ENCODE measurements around the gene ZBTB7C.

ZBTB7C gene

DNA sequence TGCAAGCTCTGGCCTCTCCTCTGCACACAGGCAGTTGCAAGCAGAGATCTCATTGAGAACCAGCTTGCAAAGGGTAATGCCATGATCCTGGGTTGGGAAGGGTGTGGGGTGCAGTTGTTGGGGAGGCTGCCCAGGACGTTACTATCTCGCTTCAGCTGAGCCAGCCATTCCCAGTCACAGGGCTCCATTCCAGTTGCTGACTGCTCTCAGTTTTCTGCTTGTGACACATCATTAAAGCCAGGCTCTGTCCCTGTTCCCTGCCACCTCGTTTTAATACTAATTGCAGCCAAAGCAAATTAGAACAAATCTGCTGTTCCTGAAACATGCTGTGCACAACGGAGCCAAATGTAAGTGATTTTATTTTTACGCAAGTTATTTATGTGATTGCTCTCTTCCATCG lies 416.2 kb downstream of the ZBTB7C start:
- DNase-seq (ENCODE audit: low spot score), result no peak

GRCh38 chr18:47992266-47992665 lies 416.9 kb downstream of the ZBTB7C start:
- DNase-seq (ENCODE audit: low spot score), result no peak

GRCh38 chr18:47990981-47991380 lies 418.2 kb downstream of the ZBTB7C start:
- no peak for DNase-seq (ENCODE audit: low spot score)

DNA sequence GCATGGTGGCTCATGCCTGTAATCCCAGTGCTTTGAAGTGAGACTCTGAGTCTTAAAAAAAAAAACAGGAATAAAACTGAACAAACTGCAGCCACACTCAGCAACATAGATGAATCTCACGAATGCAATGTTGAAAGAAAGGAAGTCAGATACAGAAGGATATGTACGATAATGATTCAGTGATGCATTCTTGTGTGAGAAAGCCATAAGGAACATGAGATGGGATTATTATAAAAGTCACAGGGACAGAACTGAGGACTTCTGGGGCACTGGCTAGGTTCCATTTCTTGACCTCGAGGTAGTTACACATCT lies 421.8 kb downstream of the ZBTB7C start:
- no peak for DNase-seq (ENCODE audit: low spot score)

DNA sequence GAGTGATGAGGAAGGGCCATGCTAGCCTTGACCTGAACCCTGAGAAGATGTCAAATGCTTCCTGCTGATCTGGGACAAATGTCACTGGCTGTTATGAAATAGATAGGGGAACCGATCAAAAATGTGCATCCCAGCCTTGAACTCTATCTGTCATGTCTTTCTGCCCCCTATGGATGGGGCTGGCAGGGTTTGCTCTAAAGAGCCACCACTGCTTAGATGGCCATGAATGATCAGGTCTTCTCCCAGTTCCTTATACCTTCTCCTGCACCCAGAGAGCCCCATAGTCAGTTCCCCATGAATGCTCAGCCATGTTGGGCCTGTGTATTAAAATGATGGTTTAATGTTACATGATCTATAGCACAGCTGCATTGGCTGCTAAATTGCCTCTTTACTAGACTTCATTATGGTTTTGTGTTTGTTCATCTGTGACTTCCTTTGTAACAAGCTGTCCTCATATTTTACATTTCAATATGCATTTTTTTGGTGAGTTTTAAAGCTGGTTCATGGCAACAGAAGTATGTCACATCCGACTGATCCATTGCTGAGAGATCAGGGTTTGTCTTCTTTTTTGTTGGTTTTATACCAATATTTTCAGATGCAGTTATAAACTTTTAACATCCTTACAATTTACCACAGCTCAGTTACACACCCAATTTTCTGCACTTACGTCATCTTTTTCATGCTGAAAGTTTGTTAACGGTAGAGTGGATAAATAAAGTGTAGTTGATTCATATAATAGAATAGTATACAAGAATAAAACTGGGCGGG lies 422.4 kb downstream of the ZBTB7C start:
- DNase-seq (ENCODE audit: low spot score), result no peak

DNA sequence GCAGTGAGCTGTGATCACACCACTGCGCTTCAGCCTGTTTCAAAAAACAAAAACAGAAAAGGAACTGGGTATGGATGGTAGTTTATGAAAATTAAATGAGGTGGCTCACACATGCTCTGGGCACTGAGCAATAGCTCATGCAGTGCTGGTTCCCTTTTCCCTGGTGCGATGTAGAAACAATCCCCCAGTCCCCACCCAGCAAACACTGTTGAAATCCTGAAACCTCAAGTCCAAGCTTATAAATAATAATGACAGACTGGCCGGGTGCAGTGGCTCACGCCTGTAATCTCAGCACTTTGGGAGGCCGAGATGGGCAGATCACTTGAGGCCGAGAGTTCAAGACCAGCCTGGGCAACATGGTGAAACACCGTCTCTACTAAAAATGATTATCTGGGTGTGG lies 423.3 kb downstream of the ZBTB7C start:
- no peak for DNase-seq (ENCODE audit: low spot score)

DNA sequence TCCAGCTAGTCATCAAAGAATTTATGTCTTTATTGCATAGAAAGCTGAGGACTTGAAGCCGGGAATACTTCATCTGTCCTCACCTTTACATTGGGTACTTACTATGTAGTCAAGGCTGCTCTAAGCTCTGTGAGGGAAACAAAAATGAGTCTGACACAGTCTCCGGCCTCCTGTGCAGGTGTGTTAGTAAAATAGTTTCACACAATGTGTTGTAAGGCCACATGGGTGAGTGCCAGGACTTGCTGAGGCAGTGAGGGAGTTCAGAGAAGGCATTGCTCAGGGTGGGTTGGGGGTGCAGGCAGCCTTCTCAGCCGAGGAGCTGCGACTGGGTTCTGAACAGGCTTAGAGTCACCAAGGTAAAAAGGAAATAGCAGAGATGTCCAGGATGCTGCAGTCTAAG lies 424.2 kb downstream of the ZBTB7C start:
- DNase-seq (ENCODE audit: low spot score), result no peak

DNA sequence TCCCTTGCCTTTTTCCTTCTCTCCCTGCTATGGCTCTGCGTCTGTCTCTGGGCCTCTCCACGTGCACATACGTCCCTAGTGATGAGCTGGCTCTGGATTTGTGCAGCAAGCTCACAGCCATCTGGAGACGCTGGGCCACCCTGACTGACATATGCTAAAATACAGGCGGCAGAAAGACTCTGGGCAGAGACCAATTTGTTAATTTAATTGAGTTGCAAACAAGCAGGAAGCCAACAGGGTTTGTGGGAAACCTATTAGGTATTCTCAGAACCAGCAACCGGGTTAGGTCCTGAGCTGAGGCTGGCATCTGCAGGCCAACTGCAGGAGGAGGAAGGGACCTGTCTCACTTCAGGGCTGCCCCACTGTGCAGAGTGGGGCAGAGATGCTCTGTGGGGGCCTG lies 425.2 kb downstream of the ZBTB7C start:
- DNase-seq (ENCODE audit: low spot score), result no peak

- no peak for DNase-seq (ENCODE audit: low spot score)
These were observed 426.1 kb downstream of the ZBTB7C start for GRCh38 chr18:47983055-47983454.

DNA sequence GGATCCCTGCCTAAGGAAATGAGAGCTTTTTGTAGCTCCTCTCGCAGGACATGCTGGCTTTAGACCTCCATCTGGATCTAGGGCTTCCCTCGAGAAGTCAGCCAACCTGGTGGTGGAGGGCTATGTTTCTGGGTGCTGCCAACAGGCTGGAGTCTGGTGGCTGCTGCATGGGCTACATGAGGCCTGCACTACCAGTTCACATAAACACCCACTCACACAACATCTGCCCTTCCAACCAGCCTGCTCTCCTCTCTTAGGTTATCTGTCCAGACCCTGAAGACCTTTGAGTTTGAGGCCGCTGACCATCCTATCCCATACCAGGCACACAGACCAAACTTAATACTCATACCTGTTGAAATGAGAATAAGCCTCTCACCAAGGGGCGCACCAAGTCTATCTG lies 427.4 kb downstream of the ZBTB7C start:
- DNase-seq (ENCODE audit: low spot score), result no peak

DNA sequence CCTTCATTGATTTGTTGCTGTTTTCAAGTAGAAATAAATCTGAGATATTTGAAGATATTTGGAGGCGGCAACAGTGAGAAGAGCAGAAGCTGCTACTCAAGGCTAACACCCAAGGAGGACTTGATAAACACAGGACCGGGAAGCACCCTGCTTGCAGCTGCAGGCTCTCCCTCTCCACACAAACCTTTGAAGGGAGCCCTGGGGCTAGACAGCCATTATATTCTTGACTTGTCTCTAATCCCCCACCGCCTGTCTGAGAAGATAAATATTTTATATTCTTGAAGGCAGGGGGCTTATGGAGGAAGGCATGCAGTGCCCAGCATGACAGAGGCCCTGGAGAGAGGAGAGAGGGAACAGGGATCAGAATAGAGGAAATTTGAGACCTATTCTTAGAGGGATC lies 427.9 kb downstream of the ZBTB7C start:
- DNase-seq (ENCODE audit: low spot score), result no peak

DNA sequence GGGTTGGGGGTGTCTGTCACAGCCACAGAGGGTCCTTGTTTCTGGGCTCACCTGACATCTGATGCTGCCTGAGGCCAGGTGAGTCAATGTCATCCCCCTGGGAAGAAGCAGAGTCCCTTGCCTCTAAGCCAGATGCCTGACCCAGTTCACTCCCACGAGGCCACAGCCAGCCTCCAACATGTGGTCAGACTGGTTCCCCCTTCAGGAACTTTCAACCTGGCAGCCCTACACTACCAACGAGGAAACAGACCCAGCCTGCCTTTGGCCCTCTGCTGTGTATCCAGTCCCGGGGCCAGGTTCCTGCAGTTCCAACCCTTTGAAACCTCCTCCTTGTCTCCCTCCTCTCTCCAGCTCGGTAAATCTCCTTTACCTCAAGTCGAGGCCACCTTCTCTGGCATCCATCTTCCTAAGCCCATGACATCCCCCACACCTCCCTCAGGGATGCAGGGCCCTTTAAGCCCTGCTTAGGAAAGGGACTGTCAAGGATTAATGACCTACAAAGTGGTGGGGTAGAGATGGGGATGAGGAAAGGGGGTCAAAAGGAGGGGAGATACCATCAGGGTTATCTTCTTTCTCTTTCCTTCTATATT lies 429.5 kb downstream of the ZBTB7C start:
- DNase-seq (ENCODE audit: low spot score), result no peak

GRCh38 chr18:47978603-47979002 lies 430.6 kb downstream of the ZBTB7C start:
- DNase-seq (ENCODE audit: low spot score), result no peak

- DNase-seq (ENCODE audit: low spot score), result no peak
These were observed 431.0 kb downstream of the ZBTB7C start for GRCh38 chr18:47978141-47978540.
